Fibroblast of skin of scalp (primary cell): ENCODE data around the gene CHKA.

Experiments used
- DNase-seq: peaks from one replicate; pipeline ENCODE4 v3.0.0-alpha.2; 2013

The CHKA gene

DNA sequence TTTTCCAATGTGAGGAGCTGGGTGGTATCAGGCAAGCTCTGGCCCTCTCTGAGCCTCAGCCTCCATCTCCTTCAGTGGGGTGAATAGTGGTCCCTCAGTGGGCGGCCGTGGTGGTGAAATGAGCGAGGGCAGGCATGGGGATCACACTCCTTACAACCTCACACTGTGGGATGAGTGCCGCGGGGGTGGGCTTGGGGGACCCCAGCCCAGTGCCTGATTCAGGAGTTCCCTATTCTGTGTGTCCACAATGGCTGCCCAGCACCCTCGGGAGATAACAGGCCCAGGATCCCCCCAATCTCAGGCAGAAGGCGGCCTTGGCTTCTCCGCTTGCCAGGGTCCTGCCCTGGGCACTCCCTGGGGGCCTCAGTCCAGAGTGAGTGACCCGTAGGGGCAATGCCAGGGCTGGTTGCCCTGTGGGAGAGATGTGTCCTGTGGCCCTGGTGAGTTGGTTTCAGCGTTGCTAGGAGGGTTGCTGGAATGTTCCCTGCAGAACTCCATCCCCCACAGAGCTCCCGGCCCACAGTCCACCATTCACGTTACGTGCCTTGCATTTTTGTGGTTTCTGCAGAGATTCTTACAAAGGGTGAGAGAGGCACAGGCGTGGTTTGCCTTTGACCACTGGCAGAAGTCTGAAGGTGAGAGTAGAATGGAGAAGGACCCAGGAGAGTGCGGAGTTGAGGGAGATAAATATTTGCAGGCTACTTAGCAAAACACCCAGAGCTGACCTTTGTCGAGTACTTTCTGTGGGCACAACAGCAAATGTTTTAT is 108.2 kb downstream of the CHKA start:
- peak; percentile 96 for DNase-seq

GRCh38 chr11:68012044-68012842 is 108.9 kb downstream of the CHKA start:
- no peak for DNase-seq

- no peak for DNase-seq
Measured at GRCh38 chr11:68011051-68011943, 109.9 kb downstream of the CHKA start.

DNA sequence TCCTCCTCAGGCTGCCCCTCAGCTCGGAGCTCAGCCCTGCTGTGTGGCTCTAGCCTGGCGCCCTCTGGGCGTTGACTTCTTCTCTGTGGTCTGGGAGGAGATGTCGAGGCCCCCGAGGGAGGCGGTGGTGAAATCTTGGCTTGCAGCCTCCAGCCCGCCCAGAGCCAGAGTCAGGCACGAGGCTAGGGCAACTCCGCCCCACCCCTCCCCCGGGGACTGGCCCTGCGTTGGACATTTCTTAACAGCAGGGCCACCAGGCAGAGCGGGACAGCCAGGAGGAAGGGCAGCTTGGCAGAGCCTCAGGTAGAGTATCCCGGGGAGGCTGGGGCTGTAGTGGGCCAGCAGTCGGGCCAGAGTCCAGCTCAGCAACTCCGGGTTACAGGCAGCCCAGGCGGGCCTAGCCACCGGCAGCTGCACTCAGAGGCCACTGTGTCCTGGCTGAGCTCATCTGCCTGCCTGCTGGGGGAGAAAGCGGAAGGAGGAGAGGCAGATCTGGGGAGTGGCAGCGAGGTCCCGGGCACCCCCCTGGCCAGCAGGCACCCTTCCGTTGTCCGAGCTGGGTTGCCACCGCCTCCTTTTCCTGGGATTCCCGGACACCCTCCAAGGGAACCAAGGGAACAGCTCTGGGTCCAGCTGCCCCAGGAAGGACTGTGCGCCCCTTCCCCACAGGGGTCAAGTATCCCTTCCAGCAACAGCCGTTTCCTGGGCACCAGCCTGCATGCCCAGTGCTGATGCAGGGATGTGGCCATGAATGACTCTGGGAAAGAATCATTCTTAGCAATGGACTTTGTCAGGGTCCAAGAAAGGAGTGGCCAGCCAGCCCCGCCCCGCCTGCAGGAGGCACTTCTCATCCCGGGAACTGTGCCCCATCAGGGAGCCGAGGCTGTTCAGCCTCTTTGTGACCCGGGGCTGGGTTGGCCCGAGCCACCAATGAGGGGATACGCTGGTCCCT is 110.8 kb downstream of the CHKA start, which contains the start of gene ALDH3B1:
Gene ALDH3B1 (plus strand): TSS at position 238 of the 952 bp plus-strand sequence. CDS start 4,971 bp downstream, outside the sequence.
- DNase-seq = peak; percentile 93

- DNase-seq = peak; percentile 59
Measured at GRCh38 chr11:68009391-68010089, 111.6 kb downstream of the CHKA start.

- no peak for DNase-seq
Measured at GRCh38 chr11:68008381-68009337, 112.5 kb downstream of the CHKA start.

DNA sequence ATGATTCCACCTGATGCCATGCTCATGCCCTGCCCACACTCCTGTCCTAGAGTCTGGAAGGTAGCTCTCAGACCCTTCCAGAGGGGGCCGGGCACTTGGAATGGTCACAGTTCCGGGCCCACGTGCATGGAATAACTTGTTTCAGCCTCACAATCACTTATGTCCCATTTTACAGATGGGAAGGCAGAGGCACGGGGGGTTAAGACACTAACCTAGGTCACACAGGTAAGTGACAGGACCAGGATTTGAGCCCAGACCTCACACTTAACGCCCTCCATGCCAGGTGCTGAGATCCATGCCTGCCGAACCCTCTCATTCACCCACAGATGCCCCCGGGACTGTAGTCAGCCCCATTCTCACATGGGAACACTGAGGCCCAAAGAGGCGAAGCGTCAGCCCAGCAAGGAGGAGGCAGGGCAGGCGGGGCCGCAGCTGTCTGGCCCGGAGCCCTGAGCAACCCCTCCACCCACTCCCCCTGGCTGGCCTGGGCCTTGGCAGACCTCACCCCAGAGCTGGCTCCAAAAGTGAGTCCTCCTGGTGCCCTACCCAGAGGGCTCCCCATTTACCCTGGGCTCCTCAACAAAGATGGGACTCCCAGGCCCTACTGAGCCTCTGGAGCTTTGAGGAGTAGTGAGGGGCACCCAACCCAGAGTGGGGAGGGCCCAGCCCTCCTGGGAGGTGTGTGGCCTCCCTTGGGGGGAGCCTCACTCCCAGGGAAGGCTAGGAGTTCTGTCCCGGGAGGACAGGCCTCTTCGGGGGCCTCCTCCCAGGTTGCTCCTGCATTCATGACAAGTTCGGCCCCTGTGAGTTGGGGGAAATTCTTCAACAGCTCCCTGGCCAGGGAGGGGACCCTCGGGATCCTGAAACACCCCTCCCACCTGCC is 113.4 kb downstream of the CHKA start:
- DNase-seq = no peak

DNA sequence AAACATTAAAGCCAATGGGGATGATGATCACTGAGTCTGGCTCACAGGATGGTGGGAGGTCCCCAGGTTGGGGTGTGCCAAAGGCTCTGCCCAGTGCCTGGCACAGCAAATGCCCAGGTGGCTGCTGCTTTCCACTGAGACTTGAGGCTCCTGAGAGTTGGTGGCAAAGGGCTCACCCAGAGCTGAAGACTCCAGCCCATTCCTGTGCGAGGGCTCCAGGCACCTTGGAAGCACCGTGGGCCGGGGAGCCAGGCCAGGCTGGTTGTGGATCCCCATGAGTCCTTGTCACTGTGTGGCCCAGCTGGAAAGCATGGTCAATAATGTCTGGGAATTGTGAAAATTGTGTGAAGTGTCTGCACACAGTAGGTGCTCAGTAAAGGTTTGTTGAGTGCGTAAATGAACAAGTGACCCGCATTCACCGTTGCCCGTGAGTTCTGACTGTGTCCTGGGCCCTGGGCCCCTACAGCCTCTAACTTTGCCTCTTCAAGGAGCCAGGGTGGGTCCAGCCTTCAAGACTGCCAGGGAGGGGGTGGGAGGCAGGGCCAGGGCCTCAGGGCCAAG is 114.5 kb downstream of the CHKA start:
- DNase-seq = no peak

- no peak for DNase-seq
Measured at GRCh38 chr11:68004551-68005335, 116.4 kb downstream of the CHKA start.

GRCh38 chr11:68003846-68004550 is 117.2 kb downstream of the CHKA start, which contains the start of gene UNC93B1:
Gene UNC93B1 (minus strand): TSS chr11:68004097. CDS start chr11:68004043, 54 bp downstream.
- DNase-seq = peak; percentile 87

- DNase-seq = no peak
Measured at GRCh38 chr11:68002938-68003845, 118.0 kb downstream of the CHKA start.
